H1 (cell line): ENCODE measurements around the gene COL5A1. TPM values are rescaled to one million over a fixed set of nuclear protein-coding genes. Genes with fewer than 3 reads are reported as not detected.

Source experiments
- POLR2AphosphoS5 ChIP-seq: IDR thresholded peaks from 2 replicates; pipeline ENCODE4 v1.6.1; 2011; ENCODE audit warnings: low read depth, low read length
- SIN3A ChIP-seq, 2 experiments: IDR thresholded peaks in 1 of 2; conservative IDR thresholded peaks in 1 of 2; 2 replicates each; pipeline ENCODE4 v1.6.1; 2011 to 2012; ENCODE audit warnings: low read length in 2 of 2, improper control_type of control experiment in 1 of 2, low read depth in 1 of 2, mild to moderate bottlenecking in 1 of 2
- polyA plus RNA-seq, 7 experiments: library from polyadenylated mRNA; depleted of rRNA in 3 of 7; stranded (reverse) in 5 of 7; unstranded in 2 of 7; fragments of >200 nt in 5 of 7; fragments of 200-250 nt in 2 of 7; gene quantifications; 1 replicate in 5 of 7; 2 replicates in 1 of 7; 4 replicates in 1 of 7; pipeline versions ENCODE4 v1.2.1 to v1.2.3, GENCODE V29; 2011 to 2013; ENCODE audit warnings: missing spikeins in 2 of 7, mixed read lengths in 2 of 7
- total RNA-seq: library from RNA; stranded (reverse); fragmentation: NEBNext Ultra II Directional; extraction: Animal tissue kit (Norgen Biotek cat#: 25700); gene quantifications from 2 replicates; pipeline ENCODE4 v1.2.1, GENCODE V29; 2021
- TF ChIP-seq, protein P1 (sequence below): fragments of 300-600 bp; sonication (generic); IDR thresholded peaks from 2 replicates; pipeline ENCODE4 v1.7.1; 2012; ENCODE audit warnings: low read length, moderate library complexity, mild to moderate bottlenecking, inconsistent platforms; ENCODE audit not compliant: insufficient replicate concordance

COL5A1 gene
- total and polyA plus RNA-seq, 2 of the 8 experiments (the other 6 are each of a cell fraction or from before 2014, with no cell fraction given) = 3.8 to 12.0 TPM

DNA sequence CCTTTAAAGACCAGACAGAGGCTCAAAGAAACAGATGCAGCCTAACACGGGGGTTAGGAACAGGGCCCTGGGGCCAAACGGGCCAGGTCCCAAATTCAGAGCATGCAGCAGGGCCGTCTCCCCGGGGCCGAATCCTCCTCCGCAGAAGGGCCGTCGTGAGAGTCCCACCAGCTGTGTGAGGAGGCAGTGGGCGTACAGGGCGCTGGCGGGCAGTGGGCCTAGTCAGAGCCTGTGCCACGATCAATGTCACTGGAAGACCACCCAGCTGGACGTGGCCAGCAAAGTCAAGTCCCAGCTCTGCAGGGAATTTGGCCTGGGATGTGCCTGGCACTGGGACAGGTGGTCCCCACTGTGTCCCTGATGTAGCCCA is 223.2 kb downstream of the COL5A1 start (continued):
- TF ChIP-seq, protein P1, sequence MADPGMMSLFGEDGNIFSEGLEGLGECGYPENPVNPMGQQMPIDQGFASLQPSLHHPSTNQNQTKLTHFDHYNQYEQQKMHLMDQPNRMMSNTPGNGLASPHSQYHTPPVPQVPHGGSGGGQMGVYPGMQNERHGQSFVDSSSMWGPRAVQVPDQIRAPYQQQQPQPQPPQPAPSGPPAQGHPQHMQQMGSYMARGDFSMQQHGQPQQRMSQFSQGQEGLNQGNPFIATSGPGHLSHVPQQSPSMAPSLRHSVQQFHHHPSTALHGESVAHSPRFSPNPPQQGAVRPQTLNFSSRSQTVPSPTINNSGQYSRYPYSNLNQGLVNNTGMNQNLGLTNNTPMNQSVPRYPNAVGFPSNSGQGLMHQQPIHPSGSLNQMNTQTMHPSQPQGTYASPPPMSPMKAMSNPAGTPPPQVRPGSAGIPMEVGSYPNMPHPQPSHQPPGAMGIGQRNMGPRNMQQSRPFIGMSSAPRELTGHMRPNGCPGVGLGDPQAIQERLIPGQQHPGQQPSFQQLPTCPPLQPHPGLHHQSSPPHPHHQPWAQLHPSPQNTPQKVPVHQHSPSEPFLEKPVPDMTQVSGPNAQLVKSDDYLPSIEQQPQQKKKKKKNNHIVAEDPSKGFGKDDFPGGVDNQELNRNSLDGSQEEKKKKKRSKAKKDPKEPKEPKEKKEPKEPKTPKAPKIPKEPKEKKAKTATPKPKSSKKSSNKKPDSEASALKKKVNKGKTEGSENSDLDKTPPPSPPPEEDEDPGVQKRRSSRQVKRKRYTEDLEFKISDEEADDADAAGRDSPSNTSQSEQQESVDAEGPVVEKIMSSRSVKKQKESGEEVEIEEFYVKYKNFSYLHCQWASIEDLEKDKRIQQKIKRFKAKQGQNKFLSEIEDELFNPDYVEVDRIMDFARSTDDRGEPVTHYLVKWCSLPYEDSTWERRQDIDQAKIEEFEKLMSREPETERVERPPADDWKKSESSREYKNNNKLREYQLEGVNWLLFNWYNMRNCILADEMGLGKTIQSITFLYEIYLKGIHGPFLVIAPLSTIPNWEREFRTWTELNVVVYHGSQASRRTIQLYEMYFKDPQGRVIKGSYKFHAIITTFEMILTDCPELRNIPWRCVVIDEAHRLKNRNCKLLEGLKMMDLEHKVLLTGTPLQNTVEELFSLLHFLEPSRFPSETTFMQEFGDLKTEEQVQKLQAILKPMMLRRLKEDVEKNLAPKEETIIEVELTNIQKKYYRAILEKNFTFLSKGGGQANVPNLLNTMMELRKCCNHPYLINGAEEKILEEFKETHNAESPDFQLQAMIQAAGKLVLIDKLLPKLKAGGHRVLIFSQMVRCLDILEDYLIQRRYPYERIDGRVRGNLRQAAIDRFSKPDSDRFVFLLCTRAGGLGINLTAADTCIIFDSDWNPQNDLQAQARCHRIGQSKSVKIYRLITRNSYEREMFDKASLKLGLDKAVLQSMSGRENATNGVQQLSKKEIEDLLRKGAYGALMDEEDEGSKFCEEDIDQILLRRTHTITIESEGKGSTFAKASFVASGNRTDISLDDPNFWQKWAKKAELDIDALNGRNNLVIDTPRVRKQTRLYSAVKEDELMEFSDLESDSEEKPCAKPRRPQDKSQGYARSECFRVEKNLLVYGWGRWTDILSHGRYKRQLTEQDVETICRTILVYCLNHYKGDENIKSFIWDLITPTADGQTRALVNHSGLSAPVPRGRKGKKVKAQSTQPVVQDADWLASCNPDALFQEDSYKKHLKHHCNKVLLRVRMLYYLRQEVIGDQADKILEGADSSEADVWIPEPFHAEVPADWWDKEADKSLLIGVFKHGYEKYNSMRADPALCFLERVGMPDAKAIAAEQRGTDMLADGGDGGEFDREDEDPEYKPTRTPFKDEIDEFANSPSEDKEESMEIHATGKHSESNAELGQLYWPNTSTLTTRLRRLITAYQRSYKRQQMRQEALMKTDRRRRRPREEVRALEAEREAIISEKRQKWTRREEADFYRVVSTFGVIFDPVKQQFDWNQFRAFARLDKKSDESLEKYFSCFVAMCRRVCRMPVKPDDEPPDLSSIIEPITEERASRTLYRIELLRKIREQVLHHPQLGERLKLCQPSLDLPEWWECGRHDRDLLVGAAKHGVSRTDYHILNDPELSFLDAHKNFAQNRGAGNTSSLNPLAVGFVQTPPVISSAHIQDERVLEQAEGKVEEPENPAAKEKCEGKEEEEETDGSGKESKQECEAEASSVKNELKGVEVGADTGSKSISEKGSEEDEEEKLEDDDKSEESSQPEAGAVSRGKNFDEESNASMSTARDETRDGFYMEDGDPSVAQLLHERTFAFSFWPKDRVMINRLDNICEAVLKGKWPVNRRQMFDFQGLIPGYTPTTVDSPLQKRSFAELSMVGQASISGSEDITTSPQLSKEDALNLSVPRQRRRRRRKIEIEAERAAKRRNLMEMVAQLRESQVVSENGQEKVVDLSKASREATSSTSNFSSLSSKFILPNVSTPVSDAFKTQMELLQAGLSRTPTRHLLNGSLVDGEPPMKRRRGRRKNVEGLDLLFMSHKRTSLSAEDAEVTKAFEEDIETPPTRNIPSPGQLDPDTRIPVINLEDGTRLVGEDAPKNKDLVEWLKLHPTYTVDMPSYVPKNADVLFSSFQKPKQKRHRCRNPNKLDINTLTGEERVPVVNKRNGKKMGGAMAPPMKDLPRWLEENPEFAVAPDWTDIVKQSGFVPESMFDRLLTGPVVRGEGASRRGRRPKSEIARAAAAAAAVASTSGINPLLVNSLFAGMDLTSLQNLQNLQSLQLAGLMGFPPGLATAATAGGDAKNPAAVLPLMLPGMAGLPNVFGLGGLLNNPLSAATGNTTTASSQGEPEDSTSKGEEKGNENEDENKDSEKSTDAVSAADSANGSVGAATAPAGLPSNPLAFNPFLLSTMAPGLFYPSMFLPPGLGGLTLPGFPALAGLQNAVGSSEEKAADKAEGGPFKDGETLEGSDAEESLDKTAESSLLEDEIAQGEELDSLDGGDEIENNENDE = no peak
- TF ChIP-seq POLR2AphosphoS5 (no peak), SIN3A (conservative IDR thresholded peaks at IDR 0.05 in 1 of 2, IDR thresholded peaks at IDR 0.05 in 1 of 2; ENCODE audit: low read depth in 1 of 2, low read length in 2 of 2) (no peak)
